ENCODE data around the gene DPEP2NB.
A peak's percentile ranks its signal among the peaks of the same experiment; 100 is the strongest.
"Not testable (repeated sequence)": the region's sequence is repeated elsewhere in the genome, so short reads cannot be mapped to it uniquely, and the experiment has no call there.

Gene DPEP2NB, protein sequence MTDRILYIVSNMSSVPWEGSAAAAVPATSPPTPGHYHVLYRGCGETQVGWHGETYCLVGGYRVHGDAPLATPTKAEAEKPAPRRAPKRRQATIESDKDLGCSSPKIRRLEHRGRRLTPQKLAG

DNA sequence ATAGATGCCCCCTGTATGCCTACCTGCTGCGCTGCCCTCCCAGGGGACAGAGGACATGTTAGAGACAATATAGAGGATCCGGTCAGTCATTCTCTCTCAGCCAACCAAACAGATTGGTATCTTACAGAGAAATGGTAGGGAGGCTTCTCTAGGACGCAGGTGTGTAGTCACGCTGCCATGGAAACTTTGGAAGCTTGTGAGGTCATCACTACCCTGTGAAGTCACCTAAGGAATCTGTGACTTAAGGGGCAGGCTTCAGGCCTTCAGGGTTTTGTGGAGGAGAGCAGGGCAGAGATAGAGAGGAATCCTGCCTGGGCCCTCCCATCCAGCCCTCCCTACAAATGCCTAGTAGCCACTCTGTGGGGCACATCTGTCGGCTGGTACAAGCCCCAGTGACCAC, at the start of gene DPEP2NB:
DPEP2NB (minus strand) TSS at position 231 of the 400 bp plus-strand sequence; CDS start at position 90, 141 bp downstream.
- no peak for DNase-seq

DNA sequence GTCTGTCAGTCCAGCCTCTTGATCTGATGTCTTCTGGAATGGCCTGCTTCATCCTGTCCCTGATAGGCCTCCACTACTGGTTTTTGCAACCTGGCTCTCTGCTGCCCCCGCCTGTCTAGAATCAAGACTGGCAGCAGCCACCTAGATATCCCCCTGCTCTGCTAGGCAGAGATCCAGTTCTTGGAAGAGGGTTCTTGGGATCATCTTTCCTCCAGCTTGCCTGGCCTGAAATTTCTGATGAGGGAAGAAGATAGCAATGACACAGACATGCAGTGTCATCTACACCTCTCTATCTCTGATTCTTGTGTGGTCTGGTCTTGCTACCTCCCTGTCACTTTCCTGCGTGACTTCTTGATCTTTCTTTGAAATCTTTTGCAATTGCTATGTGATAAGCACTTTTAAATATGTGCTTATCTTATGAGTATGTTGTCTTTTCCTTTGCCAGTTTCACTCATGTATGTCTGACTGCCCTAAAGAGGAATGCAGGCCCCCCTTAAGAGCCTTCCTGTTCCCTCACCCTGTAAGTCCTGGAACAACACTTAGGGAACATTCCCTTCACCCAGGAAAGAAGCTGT, 49.2 kb upstream of the DPEP2NB start:
- DNase-seq = peak; percentile 81

GRCh38 chr16:68062910-68063393, 47.2 kb upstream of the DPEP2NB start:
- no peak for DNase-seq

- DNase-seq = no peak
Measured at GRCh38 chr16:68061396-68061795, 45.7 kb upstream of the DPEP2NB start.

DNA sequence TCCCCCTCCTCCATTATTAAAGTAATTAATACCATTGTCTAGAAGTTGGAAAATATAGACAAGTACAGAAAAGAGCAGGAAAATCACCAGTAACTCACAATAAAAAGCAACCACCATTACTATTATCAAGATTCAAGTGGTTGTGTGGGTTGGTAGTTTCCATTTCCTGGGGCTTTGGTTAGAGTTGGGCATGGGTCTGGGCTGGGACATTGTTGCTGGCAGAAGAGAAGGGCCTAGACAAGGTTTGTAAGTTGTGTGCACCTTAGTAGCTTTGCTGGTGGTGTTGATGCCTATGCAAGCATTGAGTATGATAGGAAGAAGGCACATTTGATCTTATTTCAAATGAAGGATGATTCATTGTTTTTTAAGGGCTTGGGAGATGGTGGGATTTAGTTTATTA, 44.1 kb upstream of the DPEP2NB start:
- DNase-seq = no peak

DNA sequence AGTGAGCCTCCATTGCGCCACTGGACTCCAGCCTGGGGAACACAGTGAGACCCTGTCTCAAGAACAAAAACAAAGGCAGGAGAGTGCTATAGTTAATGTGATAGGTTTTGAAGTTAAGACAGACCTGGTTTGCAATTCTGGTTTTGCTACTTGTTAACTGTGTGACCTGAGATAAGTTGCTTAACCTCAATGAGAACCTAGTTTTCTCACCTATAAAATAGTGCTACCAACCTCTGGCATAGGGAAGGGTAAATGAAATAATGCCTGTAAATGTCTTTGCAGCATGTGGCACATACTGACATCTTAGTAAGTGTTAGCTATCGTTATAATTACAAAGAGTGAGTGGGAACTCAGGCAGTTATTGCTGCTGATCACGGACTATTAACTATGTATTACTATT, 39.7 kb upstream of the DPEP2NB start:
- no peak for DNase-seq

DNA sequence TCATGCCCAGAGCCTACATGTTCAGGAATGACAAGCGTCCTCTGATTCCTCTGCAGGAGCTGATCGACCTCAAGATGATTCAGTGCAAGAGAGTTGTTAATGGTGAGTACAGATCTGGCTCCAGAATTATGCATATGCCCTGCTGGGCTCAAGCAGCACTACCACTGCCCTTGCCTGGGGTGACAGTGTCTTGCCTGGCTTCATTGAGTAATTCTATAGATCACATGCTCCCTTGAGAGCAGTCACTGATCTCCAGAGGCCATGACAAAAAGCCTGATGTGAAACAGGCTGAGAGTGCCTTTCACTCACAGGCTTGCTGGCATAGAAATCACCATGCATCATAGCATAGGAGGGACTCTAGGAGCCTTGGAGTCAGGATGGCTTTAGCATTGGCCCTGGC, 33.7 kb upstream of the DPEP2NB start:
- DNase-seq = no peak

DNA sequence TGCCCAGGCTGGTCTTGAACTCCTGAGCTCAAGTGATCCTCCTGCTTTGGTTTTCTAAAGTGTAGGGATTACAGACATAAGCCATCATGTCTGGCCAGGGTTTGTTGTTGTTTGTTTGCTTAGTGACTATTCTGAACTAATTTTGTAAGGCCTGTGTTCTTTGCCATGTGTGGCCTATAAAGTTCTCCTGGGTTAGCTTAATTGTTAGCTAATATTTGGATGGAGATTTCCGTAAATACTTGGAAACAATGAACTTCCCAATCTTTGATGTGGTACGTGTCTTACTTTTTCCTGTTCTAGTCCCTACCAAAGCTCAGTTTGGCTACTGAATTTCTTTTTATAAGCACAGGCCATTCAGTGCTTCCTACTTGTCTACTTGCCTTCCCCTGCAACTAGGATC, 32.3 kb upstream of the DPEP2NB start:
- no peak for DNase-seq

DNA sequence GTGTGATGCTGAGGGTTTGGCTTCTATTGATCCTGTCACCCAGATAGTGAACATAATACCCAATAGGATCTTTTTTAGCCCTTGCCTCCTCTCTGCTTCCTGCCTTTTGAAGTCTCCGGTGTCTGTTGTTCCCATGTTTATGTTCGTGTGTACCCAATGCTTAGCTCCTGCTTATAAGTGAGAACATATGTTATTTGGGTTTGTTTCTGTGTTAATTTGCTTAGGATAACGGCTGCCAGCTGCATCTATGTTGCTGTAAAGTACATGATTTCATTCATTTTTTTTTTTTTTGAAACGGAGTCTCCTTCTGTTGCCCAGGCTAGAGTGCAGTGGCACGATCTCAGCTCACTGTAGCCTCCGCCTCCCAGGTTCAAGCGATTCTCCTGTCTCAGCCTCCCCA, 30.4 kb upstream of the DPEP2NB start:
- DNase-seq = no peak

GRCh38 chr16:68041783-68042182, 26.1 kb upstream of the DPEP2NB start:
- no peak for DNase-seq

DNA sequence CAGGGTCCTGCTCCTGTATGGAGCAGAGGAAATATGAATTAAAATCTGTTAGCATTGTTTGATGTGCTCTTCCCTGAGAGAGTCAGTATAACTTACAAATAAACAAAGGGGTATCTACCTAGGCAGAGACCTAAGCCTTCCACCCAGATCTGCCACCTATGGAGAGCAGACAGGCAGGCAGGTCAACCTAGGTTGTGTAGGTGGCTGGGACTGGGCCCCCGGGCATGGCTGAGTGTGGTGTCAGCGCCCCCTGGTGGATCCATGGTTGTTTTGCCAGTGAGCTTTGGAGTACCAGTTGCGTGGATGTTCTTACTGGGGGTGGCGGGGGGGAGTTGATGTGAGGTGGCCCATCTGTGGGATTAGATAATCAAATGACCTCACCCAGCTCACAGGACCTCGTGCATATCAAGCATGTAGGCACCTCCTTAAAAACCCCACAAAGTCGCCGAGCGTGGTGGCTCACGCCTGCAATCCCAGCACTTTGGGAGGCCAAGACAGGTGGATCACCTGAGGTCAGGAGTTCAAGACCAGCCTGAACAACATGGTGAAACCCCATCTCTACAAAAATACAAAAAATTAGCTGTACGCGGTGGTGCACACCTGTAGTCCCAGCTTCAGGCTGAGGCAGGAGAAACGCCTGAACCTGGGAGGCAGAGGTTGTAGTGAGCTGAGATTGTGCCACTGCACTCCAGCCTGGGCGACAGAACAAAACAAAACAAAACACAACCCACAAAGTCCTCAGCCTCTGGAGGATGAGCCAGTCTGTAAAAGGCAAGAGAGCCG, 25.0 kb upstream of the DPEP2NB start:
- peak; percentile 93 for DNase-seq

GRCh38 chr16:68037841-68038597, 22.3 kb upstream of the DPEP2NB start:
- DNase-seq = no peak

DNA sequence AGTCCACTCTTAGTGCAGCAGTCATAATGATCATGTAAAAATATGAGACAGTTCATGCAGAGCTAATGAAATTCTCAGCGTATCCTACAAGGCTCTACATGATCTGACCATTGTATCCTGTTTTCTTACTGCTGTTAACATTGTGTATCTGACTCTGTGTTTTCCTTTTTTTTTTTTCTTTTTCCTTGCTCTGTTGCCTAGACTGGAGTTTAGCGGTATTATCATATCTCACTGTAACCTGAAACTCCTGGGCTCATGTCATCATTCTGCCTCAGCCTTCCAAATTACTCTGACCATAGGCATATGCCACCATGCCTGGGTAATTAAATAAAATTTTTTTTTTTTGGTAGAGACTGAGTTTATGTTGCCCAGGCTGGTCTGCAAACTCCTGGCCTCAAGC, 19.5 kb upstream of the DPEP2NB start:
- no peak for DNase-seq

- DNase-seq = no peak
Measured at GRCh38 chr16:68033101-68033500, 17.4 kb upstream of the DPEP2NB start.

GRCh38 chr16:68031951-68032350, 16.2 kb upstream of the DPEP2NB start:
- DNase-seq = peak; percentile 8

- DNase-seq = not testable (repeated sequence)
Measured at GRCh38 chr16:68030108-68030507, 14.4 kb upstream of the DPEP2NB start.

DNA sequence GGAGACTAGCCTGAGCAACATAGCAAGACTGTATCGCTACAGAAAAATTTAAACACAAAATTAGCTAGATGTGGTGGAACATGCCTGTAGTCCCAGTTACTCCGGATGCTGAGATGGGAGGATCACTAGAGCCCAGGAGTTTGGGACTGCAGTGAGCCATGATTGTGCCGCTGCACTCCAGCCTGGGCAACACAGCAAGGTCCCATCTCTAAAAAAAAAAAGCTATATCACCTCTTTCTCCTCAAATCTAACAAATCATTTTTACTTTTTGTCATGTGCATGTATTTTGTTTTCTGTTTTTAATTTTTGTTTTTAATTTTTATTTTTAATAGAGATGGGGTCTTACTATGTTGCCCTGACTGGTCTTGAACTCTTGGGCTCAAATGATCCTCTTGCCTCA, 13.3 kb upstream of the DPEP2NB start:
- no peak for DNase-seq

DNA sequence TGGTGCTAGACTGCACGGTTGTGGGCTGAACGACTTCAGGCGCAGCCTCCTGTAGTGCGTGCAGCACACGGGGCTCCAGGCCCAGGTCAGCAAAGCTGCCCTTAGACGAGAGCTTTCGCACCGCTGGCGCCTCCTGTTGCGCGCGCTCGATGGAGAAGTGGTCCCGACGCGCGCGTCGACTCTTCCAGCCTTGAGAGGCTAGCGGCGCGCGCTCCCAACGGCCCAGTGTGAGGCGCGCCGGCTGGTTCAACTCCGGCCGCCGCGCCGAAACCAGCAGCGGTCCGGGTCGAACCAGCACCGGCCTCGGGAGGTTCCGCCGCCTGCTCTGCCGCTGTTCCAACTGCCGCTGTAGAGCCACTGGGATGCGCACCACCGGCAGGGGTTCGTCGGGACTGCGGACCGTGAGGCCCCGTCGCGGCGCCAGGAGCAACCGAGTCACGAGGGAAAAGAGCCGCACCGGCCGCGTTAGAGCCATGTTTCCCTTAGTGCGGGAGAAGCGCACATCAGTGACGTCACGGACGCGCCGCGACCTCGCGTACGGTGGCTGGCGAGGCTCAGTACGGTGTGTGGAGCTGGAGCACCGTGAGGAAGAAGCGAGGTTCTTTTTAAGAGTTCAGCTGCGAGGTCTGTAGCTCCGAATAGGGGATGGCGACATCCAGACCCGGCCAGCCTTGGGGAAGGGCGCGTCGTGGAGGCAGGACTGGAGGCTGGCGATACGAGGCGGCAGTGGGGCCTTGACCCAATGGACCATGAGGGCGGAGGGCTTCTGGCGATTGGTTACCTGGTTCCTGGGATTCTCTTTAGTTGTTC, 7.2 kb upstream of the DPEP2NB start, which contains the start of the genes DDX28 and DUS2:
DDX28 (minus strand) TSS at position 505 of the 810 bp plus-strand sequence; CDS start at position 475, 30 bp downstream.
DUS2 (plus strand) TSS at position 557 of the 810 bp plus-strand sequence. CDS start 14,740 bp downstream, outside the sequence.
- peak; percentile 96 for DNase-seq

- DNase-seq = no peak
Measured at GRCh38 chr16:68022278-68022727, 6.6 kb upstream of the DPEP2NB start.

DNA sequence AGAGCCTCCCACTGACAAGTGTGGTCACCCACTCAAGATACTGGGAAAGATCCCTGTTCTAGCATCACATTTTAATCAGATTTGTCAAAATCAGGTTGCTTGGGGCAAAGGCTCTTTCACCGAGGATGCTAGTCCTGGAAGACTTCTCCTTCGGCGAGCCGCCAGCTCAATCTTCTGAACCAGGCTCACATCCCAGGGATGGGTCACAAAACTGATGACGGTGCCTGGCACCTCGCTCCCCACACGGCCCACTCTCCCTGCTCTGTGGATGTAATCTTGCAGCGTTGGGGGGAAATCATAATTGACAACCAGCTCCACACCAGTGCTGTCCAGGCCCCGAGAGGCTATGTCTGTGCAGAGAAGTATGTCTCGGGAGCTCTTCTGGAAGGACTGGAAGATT, 5.8 kb upstream of the DPEP2NB start:
- DNase-seq = no peak

GRCh38 chr16:68019167-68019680, 3.5 kb upstream of the DPEP2NB start:
- DNase-seq = no peak

DNA sequence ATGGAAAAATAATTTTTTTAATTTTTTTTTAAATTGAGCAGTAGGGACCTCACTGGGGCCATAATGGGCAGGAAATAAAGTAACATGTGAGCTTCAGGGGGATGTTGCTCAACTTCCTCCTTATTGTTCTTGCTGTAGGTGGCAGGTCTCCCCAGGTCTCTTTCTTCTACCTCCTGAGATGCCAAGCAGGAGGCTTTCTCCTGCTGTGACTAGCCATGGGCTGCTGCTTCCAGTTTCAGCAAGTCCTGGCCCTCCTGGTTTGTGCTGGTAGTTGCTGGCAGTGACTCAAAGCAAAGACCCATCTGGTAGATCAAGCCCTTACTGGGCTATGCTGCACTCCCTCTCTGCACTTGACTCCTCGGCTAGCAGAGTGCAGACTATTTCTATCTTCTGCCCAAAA, 2.3 kb downstream of the DPEP2NB start:
- no peak for DNase-seq
